Activated T-cell treated with anti-CD3 and anti-CD28 coated beads for 1 hour (primary cell): ENCODE measurements around the gene ANGPTL2.

Experiments
- DNase-seq: peaks from one replicate; pipeline ENCODE4 v3.0.0-alpha.2; 2020; ENCODE audit warnings: low read depth

ANGPTL2 gene

DNA sequence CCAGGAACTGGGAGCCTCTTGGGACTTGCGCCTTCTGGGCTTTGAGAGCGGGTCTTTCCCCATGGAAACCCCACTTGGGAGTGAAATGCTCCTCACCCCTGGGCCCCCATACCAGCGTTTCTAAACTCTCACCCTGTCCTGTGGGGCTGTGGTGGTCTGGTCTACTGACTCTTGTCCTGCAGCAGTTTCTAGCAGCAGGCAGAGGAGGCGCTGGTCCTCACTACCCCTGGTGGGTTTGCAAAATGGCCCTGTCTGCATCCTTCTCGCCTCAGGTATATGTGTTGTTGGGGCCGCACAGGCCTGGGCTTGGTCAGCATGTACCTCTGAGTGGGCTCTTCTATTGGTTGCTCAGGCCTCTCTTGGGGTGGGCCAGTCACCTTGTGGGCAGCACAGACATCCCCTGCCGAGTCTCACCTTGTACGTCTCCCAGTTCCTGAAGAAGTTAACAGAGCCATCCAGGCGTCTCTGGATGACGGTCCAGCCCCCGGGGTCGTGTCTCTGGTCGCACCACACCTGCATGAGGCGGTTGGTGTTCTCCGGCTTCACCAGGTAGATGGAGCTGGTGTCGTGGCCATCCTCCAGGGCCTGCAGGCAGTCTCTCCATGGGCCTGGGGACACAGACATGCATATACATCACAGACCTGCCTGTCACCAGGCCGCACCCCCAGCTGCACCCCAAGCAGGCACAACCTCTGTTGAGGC, 29.0 kb downstream of the ANGPTL2 start:
- no peak for DNase-seq

DNA sequence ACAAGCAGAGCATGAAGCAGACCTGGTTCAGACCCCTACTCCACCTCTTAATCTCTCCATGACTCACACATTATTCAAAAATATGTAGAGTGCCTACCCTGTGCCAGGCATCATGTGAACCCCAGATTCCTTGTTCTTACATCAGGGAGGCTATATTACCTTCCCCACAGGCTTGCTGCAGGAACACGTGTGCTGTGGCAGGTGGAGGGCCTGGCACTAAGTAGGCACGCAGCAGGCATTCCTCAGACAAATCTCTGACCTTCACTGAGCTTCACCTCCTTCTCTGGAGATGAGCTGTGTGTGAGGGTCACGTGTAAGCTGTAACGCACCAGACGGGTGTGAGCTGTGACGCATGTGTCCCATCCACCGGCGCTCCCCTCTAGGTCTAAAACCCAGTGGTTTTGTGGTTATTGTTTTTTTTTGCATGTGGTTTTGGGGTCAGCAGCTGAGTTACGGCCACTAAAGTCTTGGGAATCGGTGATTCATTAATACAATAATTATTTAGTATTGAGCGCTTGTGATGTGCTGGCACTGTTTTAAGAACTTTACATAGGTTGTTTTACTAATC, 30.3 kb downstream of the ANGPTL2 start:
- no peak for DNase-seq

DNA sequence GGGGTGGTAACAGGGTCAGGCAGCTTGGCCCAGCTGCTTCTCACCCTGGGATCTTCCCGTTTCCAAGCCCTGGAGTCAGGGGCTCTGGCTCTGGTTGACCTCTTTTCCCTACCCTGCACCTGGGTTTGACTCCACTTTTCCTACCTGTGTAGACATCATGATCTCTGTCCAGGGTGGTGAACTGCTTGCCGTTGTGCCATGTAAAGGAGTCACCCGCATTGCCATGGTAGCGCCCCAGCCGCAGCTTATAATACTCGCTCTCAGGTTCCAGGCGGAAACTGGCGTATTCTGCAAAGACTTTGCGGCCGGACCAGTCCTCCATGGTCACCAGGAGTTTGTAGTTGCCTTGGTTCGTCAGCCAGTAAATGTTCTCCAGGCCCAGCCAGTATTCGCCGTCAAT, 30.9 kb downstream of the ANGPTL2 start:
- DNase-seq = no peak

DNA sequence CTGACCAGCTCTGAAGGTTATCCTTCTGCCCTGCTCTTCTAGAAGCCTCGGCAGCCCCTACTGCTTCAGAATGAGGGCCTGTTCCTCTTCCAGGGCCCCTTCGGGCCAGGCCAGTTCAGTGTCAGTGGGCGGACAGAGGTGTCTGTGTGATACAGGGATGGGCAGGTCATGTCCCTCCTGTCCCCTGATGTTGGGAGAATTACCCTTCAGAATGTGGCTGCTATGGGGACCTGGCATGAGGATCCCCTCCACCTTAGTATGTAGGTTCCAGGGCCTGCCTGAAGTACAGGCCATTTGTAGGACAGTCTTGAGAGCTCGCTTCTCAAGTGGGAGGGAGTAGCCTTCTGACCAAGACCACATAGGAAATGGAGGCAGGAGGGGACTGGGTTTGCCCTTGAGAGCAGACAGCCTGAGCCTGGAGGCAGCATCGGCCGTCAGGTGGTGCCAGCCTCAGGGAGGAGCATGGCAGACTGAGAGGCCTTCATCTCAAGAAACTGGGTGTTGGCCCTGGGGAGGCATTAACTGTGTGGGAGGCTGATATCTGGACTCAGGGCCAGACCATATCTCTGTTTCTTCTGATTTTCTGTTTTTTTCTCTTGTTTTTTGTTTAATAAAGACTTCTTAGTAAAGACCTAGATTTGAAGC, 32.0 kb downstream of the ANGPTL2 start:
- DNase-seq = no peak

DNA sequence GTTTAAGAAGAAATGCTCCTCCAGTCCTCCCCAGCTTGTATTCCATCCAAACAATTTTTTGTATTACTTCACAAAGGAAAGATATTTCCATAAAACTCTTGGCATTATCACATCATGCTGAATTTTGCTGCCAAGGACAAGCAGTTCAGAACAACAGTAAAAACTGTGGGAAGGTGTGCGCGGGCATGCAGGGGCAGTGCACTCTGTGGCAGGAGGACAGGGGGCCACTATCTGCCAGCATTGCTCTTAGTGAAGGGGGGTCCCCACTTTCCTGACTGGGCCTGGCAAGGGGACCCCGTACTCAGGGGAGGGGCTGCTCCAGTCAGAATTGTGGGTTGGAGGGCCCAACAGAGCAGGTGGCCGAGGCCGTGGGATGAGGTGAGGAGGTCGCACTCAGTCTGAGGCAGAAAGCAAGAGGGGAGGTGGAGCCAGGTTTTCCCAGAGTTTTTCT, 32.8 kb downstream of the ANGPTL2 start:
- DNase-seq = no peak

DNA sequence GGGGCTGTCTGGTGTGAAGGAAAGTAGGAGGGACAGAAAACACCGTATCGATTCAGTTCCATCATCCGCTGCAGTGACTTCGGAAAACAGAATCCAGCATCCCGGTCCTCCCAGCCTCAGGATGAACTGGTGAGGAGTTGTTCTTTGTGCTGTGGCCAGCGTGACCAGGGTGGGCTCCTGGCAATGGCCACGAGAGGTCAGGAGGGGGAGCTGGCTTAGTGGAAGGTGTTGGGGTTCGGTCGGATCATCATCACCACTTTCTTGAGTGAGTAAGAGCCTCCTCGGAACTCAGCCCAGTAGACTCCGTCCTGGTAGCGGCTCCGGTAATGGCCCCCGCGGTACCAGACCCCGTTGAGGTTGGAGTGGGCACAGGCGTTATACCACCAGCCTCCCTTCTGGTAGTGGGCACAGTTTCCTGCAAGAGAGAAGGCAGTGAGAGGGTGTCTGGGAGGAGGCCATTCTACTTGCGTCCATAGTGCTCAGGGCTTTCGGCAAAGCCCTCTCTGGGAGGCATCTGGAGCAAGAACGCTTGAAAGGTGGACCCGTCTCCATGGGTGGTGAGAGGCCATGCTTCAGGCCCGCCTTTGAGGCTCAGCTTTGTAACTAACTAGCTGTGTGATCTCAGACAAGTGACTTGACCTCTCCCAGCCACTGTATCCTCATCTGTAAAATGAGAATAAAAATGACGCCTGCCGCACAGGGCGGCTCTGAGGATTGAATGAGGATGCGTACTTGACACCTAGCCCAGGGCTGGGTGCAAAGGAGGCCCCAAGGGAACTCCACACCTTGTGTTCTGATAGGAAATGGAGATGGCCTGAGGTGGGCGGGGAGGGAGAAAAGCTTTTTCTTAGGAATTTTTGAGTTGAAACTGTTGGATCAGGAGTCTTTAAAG, 33.5 kb downstream of the ANGPTL2 start:
- no peak for DNase-seq

DNA sequence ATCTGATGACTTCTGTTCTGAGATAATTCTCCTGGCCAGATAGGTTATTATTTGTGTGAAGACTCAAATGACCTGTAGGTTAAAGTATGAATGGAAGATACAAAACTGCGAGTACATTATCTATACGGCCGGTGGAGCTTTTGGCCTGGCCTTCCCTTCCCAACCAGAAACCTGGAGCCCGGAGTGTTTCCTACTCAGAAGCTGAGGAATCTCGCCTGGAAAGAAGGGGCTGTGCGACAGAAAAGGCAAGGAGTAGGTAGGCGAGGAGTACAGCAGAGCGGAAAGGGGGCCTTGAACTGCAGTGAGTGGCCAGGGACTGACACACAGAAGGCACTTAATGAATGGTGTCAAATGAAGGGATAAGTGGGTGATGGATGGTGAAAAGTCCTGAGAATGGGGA, 34.6 kb downstream of the ANGPTL2 start:
- no peak for DNase-seq

DNA sequence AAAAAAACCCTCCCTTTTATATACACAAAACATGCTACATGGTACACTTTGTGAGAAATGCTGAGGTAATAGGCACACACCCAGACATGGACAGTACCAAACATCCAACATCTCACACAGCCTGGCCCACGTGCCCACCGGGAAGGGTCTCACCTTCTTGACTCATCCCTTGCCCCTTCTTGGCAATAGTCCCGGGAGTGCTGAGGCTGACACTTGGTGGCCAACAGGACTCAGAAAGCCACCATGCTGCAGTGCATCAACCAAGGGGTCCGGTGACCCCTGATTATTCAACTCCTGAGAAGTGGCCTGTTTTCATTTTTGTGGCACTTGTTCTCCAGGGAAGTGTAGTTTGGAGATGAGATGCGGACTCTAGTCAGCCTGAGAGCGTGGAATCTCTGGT, 35.0 kb downstream of the ANGPTL2 start:
- DNase-seq = no peak

DNA sequence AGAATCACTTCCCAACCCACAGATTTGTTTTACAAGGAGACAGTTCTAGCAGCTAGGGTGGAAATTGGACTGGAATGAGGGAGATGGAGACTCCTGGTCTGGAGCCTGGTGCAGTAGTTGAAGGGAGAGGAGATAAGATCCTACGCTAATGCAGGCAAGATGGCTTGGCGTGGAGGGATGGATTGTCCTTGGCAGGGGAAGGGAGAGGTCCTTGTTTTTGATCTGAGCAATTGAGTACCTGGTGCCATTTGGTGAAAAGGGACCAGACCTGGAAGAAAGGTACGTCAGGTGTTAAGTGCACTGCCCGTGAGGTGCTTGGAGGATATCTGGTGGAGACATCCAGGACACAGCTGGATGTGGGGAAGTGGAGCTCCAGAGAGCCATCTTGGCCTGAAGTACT, 35.7 kb downstream of the ANGPTL2 start:
- no peak for DNase-seq

DNA sequence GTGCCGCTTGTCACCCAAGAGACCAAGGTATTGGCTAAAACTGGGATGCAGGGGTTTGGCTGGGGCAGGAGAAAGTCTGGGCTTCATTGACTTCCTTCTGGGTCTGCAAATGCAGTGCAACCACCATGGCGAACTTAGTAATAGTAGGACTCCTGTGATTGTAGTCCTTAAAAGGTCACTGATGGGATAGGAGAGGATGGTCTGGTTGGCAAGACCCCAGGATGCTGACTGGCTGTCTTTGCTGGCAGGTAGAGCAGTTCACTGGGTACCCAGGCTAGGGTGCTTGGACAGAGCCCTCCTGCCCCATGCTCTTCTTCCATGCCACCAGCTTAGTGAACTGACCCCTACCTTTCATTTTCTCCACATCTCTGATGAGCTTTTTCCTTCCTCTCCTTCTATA, 37.2 kb downstream of the ANGPTL2 start:
- no peak for DNase-seq

DNA sequence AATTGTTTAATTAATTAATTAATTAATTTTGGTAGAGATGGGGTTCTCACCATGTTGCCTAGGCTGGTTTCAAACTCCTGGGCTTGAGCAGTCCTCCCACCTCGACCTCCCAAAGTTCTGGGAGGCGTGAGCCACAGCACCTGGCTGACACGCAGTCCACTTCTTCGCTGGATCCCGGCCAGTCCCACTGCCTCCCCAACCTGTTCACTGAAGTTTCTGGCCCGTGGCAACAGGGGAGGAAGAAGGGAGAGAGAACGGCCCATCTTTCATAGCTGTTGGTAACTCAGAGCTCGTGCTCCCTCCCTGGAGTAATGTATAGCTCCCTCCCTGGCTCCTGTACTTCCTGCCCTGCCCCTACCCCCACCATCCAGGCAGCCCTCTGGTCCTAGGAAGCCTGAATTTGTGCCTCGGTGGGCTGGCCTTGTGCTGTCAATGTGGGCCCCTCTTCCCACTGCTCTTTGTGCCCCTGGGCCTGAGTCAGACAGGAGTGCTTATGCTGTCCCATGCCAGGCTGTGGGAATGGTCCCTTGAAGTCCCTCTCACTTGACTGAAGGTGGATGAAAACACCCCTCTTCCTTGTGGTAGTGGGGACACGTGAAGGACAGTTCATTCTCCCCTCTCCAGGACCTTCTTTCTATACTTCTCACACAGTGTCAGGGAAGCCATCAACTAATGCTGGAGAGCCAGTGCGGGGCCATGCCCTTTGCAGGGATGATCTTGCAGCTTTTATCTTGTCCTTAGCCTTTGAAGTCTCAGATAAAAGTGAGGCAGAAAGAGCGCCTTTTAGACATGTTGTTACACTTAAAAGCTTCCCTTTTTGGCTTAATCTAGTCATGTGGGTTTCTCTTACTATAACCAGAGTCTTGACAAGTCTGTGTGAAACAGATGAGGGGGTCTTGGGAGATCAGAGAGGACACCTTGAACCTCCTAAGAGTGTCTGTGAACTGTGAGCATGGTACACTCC, 38.1 kb downstream of the ANGPTL2 start:
- DNase-seq = no peak

DNA sequence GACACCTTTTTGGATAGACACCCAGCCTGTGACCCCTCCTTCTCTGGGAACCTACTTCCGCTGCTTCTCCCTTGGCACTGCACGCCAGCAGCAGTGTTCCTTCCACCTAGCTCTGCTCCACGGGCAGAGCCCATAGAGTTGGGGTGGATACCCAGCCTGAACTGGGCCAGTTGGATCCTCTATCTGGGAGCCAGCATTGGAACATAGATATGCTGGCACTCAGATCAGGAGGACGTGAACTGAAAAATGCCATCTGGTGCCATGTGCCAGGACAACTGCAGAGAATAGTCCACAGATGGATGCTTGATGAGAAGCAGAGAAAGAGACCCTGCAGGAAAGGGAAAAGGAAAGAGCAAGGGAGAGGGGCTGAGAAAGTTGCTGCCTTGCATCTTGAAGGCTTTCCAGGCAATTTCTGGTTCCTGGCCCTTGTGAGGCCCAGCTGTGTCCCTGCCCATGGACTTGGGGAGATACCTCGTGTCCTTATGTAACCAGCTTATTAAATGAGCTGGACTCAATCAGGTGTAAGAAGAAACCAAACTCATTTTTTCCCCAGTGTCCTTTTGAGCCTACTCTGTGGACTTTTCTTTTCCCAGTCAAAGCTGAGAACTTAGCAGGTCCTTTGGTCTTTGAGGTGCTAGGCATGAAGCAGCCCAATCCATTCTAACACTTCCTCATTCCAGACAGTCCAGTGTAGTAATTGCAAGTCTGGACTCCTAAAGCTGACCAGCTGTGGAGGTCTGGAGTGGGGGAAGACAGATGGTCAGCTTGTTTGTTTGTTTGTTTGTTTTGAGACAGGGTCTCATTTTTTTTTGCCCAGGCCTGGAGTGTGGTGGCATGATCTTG, 39.1 kb downstream of the ANGPTL2 start:
- no peak for DNase-seq

DNA sequence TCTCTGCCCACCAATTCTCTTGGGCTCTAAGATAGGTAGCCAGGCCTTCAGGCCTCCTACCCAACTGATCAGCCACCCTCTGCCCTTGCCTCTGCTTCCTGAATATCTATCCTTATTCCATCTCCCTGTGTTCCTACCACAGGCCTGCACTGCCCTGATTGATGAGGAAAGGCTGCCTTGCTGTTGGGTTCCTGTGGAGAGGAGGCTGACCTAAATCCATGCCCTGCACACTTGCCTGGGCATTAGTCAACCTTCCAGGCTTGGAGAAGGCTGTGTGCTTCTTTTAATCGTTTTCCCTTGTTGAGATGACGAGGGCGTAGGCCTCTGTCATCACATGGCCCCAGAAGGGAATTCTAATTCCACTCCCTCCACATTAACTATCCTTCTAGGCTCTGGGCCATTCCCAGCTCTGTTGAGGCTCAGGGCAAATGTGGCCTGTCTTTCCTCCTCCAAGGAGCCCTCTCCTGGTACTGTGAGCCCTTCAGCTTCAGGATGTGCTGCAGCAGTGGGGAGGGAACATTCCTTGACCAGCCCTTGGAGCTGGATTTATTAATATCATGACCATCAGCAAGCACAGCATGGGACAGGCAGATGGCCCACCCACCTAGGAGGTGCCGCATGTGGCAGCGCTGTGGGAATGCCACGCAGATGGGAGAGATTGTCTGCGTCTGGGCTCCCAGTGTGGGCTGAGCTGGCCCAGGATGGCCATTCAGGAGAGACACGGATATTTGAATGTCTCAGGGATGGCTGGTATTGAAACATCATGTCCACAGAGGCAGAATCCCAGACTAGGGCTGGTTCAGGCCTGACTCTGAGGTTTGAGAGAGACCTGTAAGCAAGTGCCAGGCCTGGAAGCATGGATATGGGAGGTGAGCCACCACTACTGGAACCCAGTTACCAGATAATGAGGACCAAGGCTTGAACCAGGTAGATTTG, 40.9 kb downstream of the ANGPTL2 start:
- DNase-seq = no peak

DNA sequence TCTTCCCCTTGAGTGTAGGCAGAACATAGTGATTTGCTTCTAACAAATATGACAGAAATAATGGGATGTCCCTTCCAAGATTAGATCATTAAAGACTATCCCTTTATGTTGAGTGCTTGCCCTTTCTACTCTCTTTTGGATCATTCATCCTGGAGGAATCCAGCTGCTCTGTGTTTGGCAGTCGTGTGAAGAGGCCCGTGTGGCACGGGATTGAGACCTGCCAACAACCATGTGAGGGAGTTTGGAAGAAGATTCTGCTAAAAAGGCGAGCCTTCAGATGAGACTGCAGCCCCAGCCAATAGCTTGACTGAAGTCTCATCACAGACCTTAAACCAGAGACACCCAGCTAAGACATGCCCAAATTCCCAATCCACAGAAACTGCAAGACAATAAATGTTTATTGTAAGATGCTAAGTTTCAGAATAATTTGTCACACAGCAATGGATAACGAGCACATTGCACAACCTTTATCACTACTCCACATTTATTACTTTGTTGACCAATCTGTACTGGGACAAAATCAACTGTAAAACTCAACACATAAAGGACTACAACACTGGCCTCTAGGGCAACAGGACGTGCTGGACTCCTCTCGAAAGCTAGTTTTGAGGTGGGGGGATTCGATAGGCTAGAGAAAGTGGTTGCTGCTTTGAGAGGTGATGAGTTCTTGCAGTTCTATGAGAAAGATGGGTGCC, 42.8 kb downstream of the ANGPTL2 start:
- no peak for DNase-seq

DNA sequence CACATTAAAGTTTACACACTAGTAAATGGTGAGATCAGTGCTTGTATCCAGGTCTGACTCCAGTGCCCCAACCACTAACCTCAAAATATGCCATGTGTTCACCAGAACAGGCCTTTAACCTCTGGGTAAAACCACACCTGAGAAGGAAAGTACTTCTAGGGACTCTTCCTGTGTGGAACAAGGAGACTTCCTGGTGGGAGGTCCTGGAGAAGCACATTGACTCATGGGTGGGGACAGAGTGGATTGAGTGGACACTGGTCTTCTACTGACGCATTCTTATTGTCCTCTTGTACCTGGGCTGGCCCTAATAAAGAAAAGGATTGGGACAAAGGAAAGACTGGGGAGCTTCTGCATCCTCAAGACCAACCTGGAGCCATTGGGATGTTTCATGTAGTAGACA, 43.4 kb downstream of the ANGPTL2 start:
- no peak for DNase-seq

DNA sequence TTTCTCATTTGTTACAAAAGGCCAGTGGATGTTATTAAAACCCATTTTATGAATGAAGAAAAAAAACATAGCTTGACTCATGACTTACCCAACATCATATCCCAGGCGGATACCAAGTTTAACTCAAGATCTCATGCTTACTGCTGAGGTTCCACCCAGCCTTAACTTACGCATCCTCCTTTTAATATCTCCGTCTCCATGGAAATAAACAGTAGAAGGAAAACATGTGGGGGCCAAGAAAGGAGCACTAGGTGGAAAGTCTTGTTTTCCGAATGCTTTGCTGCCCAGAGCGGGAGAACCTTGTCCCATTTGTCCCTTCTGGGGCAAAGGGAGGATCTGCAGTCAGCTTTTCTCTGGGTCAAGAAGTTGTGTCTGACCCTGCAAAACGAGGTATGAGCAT, 44.1 kb downstream of the ANGPTL2 start:
- no peak for DNase-seq

DNA sequence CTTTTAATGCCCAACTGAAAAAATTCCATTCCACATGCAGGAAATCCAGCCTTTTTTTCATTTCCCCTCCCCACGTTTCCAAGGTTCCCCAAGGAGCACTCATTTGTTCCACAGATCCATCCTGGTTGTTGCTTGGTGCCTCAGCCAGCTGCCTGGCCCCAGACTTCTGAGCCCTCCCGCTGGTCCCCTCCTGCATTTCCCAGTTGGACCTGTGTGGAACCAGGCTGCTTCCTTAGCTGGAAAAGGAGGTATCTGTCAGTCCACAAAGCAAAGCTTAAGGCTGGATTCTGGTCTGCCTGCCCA, 44.8 kb downstream of the ANGPTL2 start:
- no peak for DNase-seq

DNA sequence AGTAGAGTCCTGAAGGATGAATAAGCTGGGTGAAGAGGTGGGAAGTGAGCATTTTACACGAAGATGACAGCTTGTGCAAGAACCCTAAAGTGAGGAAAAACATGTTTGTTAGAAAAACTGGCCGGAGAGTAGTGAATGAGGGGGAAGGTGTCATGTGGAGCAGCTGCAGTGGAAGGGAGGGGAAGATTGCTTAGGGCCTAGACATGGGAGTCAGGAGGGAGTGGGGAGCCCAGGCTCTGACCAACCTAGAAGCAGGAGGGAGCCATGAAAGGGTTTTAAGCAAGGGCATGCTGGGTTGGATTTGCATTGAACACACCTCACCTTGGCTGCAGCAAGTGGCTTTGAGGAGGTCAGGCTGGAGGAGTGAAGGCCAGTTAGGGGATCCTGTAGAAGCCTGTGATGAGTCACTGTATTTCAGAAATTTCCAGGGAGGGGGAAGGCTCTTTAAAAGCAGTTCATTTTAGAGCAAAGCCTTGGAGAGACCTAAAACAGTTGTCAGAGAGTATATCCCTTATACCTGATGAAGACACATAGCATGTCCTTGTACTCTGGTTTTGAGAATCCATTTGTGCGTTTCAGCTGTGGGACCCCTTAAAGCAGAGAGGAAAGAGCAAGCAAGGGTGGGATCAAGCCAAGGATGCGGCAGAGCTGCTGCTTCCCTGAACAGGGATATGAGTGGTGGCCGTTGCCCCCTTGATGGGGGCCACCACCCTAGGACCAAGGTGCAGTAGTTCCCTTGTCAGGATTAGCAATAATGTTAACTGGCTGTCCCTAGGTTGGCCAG, 45.4 kb downstream of the ANGPTL2 start:
- DNase-seq = no peak
